Panc1 (cell line): ENCODE results near the gene LPIN1. TPM values are rescaled to one million over a fixed set of nuclear protein-coding genes. Genes with fewer than 3 reads are reported as not detected.
"Not testable (repeated sequence)": the region's sequence is repeated elsewhere in the genome, so short reads cannot be mapped to it uniquely, and the experiment has no call there.

Experiments used
- ATAC-seq: fragments of 200-7000 bp; cut with Tn5 transposase; 2 replicates; pipeline ENCODE4 v1.9.1; 2020; ENCODE audit warnings: mild to moderate bottlenecking, moderate library complexity
- BruUV-seq: library from RNA; stranded (reverse); fragments of 400-500 nt; replicated peaks from 2 replicates; lab custom pipeline; 2021; lab: Mats Ljungman, UMichigan
- CTCF ChIA-PET: fragments of 300-600 bp; sonication (Branson Sonifier 250); formaldehyde crosslinking; loops from one replicate; lab custom pipeline; 2022; ENCODE audit warnings: antibody characterized with exemption; lab: Charles Lee
- POLR2A ChIA-PET: fragments of 300-600 bp; sonication (Branson Sonifier 250); formaldehyde crosslinking; loops from one replicate; lab custom pipeline; 2022; ENCODE audit warnings: antibody characterized with exemption; lab: Charles Lee
- DNase-seq: peaks from one replicate; pipeline ENCODE4 v3.0.0-alpha.2; 2010; ENCODE audit warnings: low read depth, low spot score
- H3K27ac ChIP-seq: 2 replicates; pipeline ENCODE4 v1.5.1; 2011; ENCODE audit warnings: mild to moderate bottlenecking, low read length, inconsistent platforms
- H3K27me3 ChIP-seq: fragments of 200-500 bp; sonication (Bioruptor generic); 2 replicates; pipeline ENCODE4 v1.6.0; 2014; ENCODE audit warnings: low read length, inconsistent platforms; ENCODE audit not compliant: control insufficient read depth, insufficient read depth
- H3K36me3 ChIP-seq: fragments of 200-500 bp; sonication (Bioruptor generic); 2 replicates; pipeline ENCODE4 v1.5.1; 2014; ENCODE audit warnings: inconsistent platforms, mild to moderate bottlenecking, low read length, moderate library complexity; ENCODE audit not compliant: control insufficient read depth, insufficient read depth
- H3K4me1 ChIP-seq: 2 replicates; pipeline ENCODE4 v1.5.1; 2011; ENCODE audit warnings: inconsistent platforms, mild to moderate bottlenecking, low read length, moderate library complexity; ENCODE audit not compliant: control insufficient read depth, insufficient read depth
- H3K4me3 ChIP-seq, 2 experiments: 2 replicates each; pipeline ENCODE4 v1.5.1; 2011 to 2012; ENCODE audit warnings: low read depth in 2 of 2, low read length in 2 of 2, mild to moderate bottlenecking in 2 of 2, inconsistent platforms in 1 of 2, moderate library complexity in 1 of 2
- H3K9me3 ChIP-seq: fragments of 200-500 bp; sonication (Bioruptor generic); 2 replicates; pipeline ENCODE4 v1.5.1; 2014; ENCODE audit warnings: low read depth, mild to moderate bottlenecking, inconsistent platforms, low read length, moderate library complexity; ENCODE audit not compliant: control insufficient read depth, insufficient read depth
- CTCF ChIP-seq: fragments of 450-650 bp; IDR thresholded peaks from 2 replicates; pipeline ENCODE4 v1.5.1; 2017; ENCODE audit warnings: mild to moderate bottlenecking
- POLR2AphosphoS5 ChIP-seq: IDR thresholded peaks from 2 replicates; pipeline ENCODE4 v1.6.1; 2012; ENCODE audit warnings: mild to moderate bottlenecking, low read depth, low read length, moderate library complexity
- REST ChIP-seq, 2 experiments: IDR thresholded peaks; 2 replicates each; pipeline ENCODE4 v1.6.1; 2011 to 2012; ENCODE audit warnings: low read depth in 2 of 2, control low read depth in 1 of 2, low read length in 1 of 2, mild to moderate bottlenecking in 1 of 2, moderate library complexity in 1 of 2; ENCODE audit not compliant: insufficient read depth in 1 of 2
- SIN3A ChIP-seq: IDR thresholded peaks from 2 replicates; pipeline ENCODE4 v1.6.1; 2012; ENCODE audit warnings: low read depth, mild to moderate bottlenecking, low read length, moderate library complexity, borderline replicate concordance; ENCODE audit not compliant: insufficient read depth
- TCF7L2 ChIP-seq: IDR thresholded peaks from 2 replicates; pipeline ENCODE4 v1.6.1; 2011; ENCODE audit warnings: mild to moderate bottlenecking, low read depth, low read length, inconsistent platforms
- in situ Hi-C: cut with HindIII; loops from 2 replicates; pipeline ENCODE4 v1.10.0; 2016; ENCODE audit warnings: low sequenced_read_pairs, low pct_unique_long_range_greater_than_20kb
- intact Hi-C: fragments of 100-400 bp; cut with micrococcal nuclease; formaldehyde crosslinking; loops from one replicate; pipeline ENCODE4 v1.10.0; 2022; ENCODE audit not compliant: unreplicated experiment
- total RNA-seq: library from RNA; stranded (reverse); gene quantifications from one replicate; pipeline ENCODE4 v1.2.1, GENCODE V29; 2021; ENCODE audit not compliant: unreplicated experiment

Gene LPIN1
- total RNA-seq, 1 experiment from 2014 or later, result 51.8 TPM

GRCh38 chr2:11729362-11730212 lies 16.8 kb upstream of the LPIN1 start:
- POLR2A ChIA-PET, result no interaction called here

GRCh38 chr2:11731214-11731984 lies 15.0 kb upstream of the LPIN1 start:
- H3K27ac ChIP-seq, H3K4me1 ChIP-seq, ATAC-seq, in situ Hi-C loops, H3K9me3 ChIP-seq, POLR2A ChIA-PET, H3K27me3 ChIP-seq, DNase-seq, BruUV-seq, CTCF ChIA-PET, H3K4me3 ChIP-seq, H3K36me3 ChIP-seq, intact Hi-C loops: not testable (repeated sequence)

More at GRCh38 chr2:11729362-11730212, 16.8 kb upstream of the LPIN1 start:
- DNase-seq, result no peak
- H3K27ac ChIP-seq, result no peak overlapping the region
- CTCF ChIA-PET, result interaction anchor here (0.7 kb wide), 1 partner anchor 58 kb away, joined by 3 read pairs; no protein-coding TSS in a partner anchor
- H3K36me3 ChIP-seq, result no peaks in the 10 kb centered on the region
- no peak overlapping the region for H3K4me3 ChIP-seq
- in situ Hi-C loops, result no loop called here
- no TSS peak for BruUV-seq
- no peak for ATAC-seq
- intact Hi-C loops, result no loop called here
- no peaks in the 10 kb centered on the region for H3K9me3 ChIP-seq
- H3K4me1 ChIP-seq, result no peaks in the 10 kb centered on the region
- no peak for TF ChIP-seq TCF7L2
- TF ChIP-seq POLR2AphosphoS5, result no peak
- no peak for TF ChIP-seq SIN3A
- no peak for TF ChIP-seq CTCF
- no peak for TF ChIP-seq REST (IDR thresholded peaks at IDR 0.05; ENCODE audit: insufficient read depth in 1 of 2, low read depth in 2 of 2, low read length in 1 of 2)
- H3K27me3 ChIP-seq, result no peaks in the 10 kb centered on the region
